CD4-positive, alpha-beta T cell treated with Interleukin-6 for 4 hours (primary cell): ENCODE results near the gene LIPM.

Source experiments
- DNase-seq: peaks from one replicate; pipeline ENCODE4 v3.0.0-alpha.2; 2020; ENCODE audit warnings: mixed read lengths

LIPM gene

GRCh38 chr10:88841316-88842111, 39.0 kb downstream of the LIPM start:
- DNase-seq = no peak

- no peak for DNase-seq
These were observed 40.6 kb downstream of the LIPM start for GRCh38 chr10:88843171-88843570.

GRCh38 chr10:88848499-88848898, 46.0 kb downstream of the LIPM start:
- no peak for DNase-seq

GRCh38 chr10:88849234-88849633, 46.7 kb downstream of the LIPM start:
- no peak for DNase-seq

GRCh38 chr10:88850712-88851111, 48.2 kb downstream of the LIPM start:
- DNase-seq = no peak

GRCh38 chr10:88851706-88852105, 49.2 kb downstream of the LIPM start, which contains the start of gene ANKRD22:
Gene ANKRD22 (minus strand): TSS chr10:88851844. CDS start chr10:88851607, 237 bp downstream.
- DNase-seq = no peak

- no peak for DNase-seq
These were observed 49.8 kb downstream of the LIPM start for GRCh38 chr10:88852327-88852726.

- no peak for DNase-seq
These were observed 50.8 kb downstream of the LIPM start for GRCh38 chr10:88853155-88853881.

- DNase-seq = no peak
These were observed 52.2 kb downstream of the LIPM start for GRCh38 chr10:88854684-88855083.

GRCh38 chr10:88857831-88858230, 55.3 kb downstream of the LIPM start:
- DNase-seq = no peak

GRCh38 chr10:88858491-88858890, 56.0 kb downstream of the LIPM start:
- DNase-seq = no peak

GRCh38 chr10:88861036-88861435, 58.5 kb downstream of the LIPM start:
- no peak for DNase-seq

- DNase-seq = no peak
These were observed 62.8 kb downstream of the LIPM start for GRCh38 chr10:88865281-88865876.

GRCh38 chr10:88866454-88866853, 63.9 kb downstream of the LIPM start:
- no peak for DNase-seq

GRCh38 chr10:88870089-88870488, 67.6 kb downstream of the LIPM start:
- DNase-seq = no peak
